ENCODE data around the gene EIF4G3. TPM values are rescaled to one million over a fixed set of nuclear protein-coding genes. Genes with fewer than 3 reads are reported as not detected.

Gene EIF4G3
- polyA plus RNA-seq, 1 of the 3 experiments (the other 2 are of a cell fraction): 32.0 TPM

DNA sequence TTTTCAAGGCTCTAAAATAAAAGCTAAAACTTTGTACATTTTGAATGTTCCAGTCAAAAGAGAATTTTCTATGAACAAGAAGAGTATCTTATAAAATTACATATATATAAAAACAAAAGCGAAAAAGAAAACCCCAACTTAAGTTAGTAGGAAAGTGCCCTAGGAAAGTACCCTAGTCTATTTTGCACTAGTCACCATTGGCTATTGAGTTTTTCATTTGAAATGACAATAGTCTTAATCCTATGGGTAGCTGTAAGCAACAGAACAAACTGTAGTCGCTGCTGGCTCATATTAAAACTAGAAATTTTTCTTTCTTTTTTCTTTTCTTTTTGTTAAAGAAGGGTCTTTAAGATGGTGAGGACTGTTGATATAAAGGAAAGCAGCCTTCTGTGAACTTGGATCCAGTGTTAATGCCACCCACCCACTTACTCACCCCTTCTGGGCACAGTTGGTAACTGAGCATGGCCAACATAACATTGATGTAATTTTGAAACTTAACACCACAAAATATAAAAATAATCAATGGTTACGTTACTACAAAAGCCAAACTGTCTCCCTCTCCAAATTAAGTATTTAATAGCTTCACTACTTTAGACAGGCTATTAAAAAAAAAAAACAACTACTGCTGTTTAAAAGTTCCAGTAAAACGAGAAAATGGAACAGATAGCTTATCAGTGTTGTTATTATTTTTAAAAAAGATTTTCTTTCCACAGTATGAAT is 177.0 kb downstream of the EIF4G3 start (continued):
- TF ChIP-seq REST (IDR thresholded peaks at IDR 0.05; ENCODE audit: low read depth, low read length): no peak
- no peak for TF ChIP-seq RXRA (IDR thresholded peaks at IDR 0.05; ENCODE audit: borderline replicate concordance, low read depth)

- TF ChIP-seq ELF1 (IDR thresholded peaks at IDR 0.05) (no peak), SMC3 (IDR thresholded peaks at IDR 0.05; ENCODE audit: low read depth, low read length) (no peak), RAD21 (IDR thresholded peaks at IDR 0.05; ENCODE audit: low read length) (no peak), PBX3 (IDR thresholded peaks at IDR 0.05) (no peak), FOXM1 (IDR thresholded peaks at IDR 0.05; ENCODE audit: low read depth) (no peak), TAF1 (IDR thresholded peaks at IDR 0.05; ENCODE audit: borderline replicate concordance, low read depth, low read length) (no peak), TCF12 (IDR thresholded peaks at IDR 0.05) (no peak), POLR2AphosphoS5 (IDR thresholded peaks at IDR 0.05; ENCODE audit: low read depth, low read length) (no peak)
- TF ChIP-seq, protein P1, sequence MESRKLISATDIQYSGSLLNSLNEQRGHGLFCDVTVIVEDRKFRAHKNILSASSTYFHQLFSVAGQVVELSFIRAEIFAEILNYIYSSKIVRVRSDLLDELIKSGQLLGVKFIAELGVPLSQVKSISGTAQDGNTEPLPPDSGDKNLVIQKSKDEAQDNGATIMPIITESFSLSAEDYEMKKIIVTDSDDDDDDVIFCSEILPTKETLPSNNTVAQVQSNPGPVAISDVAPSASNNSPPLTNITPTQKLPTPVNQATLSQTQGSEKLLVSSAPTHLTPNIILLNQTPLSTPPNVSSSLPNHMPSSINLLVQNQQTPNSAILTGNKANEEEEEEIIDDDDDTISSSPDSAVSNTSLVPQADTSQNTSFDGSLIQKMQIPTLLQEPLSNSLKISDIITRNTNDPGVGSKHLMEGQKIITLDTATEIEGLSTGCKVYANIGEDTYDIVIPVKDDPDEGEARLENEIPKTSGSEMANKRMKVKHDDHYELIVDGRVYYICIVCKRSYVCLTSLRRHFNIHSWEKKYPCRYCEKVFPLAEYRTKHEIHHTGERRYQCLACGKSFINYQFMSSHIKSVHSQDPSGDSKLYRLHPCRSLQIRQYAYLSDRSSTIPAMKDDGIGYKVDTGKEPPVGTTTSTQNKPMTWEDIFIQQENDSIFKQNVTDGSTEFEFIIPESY (IDR thresholded peaks at IDR 0.05; ENCODE audit: borderline replicate concordance, low read depth): no peak
- TF ChIP-seq, protein P2, sequence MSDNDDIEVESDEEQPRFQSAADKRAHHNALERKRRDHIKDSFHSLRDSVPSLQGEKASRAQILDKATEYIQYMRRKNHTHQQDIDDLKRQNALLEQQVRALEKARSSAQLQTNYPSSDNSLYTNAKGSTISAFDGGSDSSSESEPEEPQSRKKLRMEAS (IDR thresholded peaks at IDR 0.05; ENCODE audit: low read depth): no peak
- TF ChIP-seq, protein P3, sequence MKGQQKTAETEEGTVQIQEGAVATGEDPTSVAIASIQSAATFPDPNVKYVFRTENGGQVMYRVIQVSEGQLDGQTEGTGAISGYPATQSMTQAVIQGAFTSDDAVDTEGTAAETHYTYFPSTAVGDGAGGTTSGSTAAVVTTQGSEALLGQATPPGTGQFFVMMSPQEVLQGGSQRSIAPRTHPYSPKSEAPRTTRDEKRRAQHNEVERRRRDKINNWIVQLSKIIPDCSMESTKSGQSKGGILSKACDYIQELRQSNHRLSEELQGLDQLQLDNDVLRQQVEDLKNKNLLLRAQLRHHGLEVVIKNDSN (IDR thresholded peaks at IDR 0.05; ENCODE audit: borderline replicate concordance, low read depth): no peak
- TF ChIP-seq, protein P4, sequence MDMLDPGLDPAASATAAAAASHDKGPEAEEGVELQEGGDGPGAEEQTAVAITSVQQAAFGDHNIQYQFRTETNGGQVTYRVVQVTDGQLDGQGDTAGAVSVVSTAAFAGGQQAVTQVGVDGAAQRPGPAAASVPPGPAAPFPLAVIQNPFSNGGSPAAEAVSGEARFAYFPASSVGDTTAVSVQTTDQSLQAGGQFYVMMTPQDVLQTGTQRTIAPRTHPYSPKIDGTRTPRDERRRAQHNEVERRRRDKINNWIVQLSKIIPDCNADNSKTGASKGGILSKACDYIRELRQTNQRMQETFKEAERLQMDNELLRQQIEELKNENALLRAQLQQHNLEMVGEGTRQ (IDR thresholded peaks at IDR 0.05; ENCODE audit: borderline replicate concordance, low read depth, low read length): no peak
- Histone ChIP-seq H2AFZ (ENCODE audit: low read depth) (no peak overlapping the region), H3K4me1 (ENCODE audit: control insufficient read depth in 1 of 2, insufficient read depth in 2 of 2, low read depth in 1 of 2, low read length in 1 of 2) (peaks cover 11 to 14% of the 10 kb centered on the region in 2 experiments; a peak in 3 of 4 replicates), H3K36me3 (replicated peaks in 1 of 2; ENCODE audit: control insufficient read depth in 1 of 2, insufficient read depth in 2 of 2, low read length in 1 of 2) (peaks cover 9 to 11% of the 10 kb centered on the region in 2 experiments), H3K9ac (no peak overlapping the region), H3K27me3 (ENCODE audit: insufficient read depth) (no peaks in the 10 kb centered on the region), H3K9me3 (no peaks in the 10 kb centered on the region), H3K27ac (ENCODE audit: low read depth in 2 of 2, low read length in 1 of 2) (no peak overlapping the region), H3K4me2 (no peak overlapping the region), H3K79me2 (ENCODE audit: insufficient read depth) (peaks cover 9% of the 10 kb centered on the region; the same call in 1 of the 2 replicates), H3K4me3 (ENCODE audit: low read depth in 2 of 2, low read length in 1 of 2) (no peak overlapping the region), H3K9me2 (no peaks in the 10 kb centered on the region), H3F3A (replicated peaks; ENCODE audit: insufficient read depth) (peaks cover 3% of the 10 kb centered on the region), H4K20me1 (ENCODE audit: insufficient read depth) (no peaks in the 10 kb centered on the region)
- ChIA-PET POLR2A (interaction anchor here (0.6 kb wide), 1 partner anchor 150 kb away, joined by 3 read pairs; no protein-coding TSS in a partner anchor), CTCF (interaction anchor here (1.0 to 1.4 kb wide), 2 partner anchors 15 to 155 kb away, joined by 3 to 4 read pairs; no protein-coding TSS in a partner anchor)
- DNase-seq: no peak
Observed at GRCh38 chr1:20998826-20999225, 177.9 kb downstream of the EIF4G3 start.
